OCI-LY3 (cell line): Measurements from ENCODE around the gene NLN.

Experiments
- H2AFZ ChIP-seq: fragments of 200-600, 300-600 bp; shearing (Covaris generic); 2 replicates; pipeline ENCODE4 v1.6.0; 2014; ENCODE audit warnings: antibody characterized with exemption, low read depth, low read length
- H3K27ac ChIP-seq: fragments of 200-600, 300-600 bp; sonication (generic); 2 replicates; pipeline ENCODE4 v1.5.1; 2014; ENCODE audit warnings: mild to moderate bottlenecking, low read length, moderate library complexity, mixed read lengths
- H3K27me3 ChIP-seq: fragments of 200-600, 300-600 bp; sonication (generic); 2 replicates; pipeline ENCODE4 v1.6.1; 2014; ENCODE audit warnings: low read depth, low read length, mixed read lengths
- H3K36me3 ChIP-seq: fragments of 200-600, 300-600 bp; sonication (generic); replicated peaks from 2 replicates; pipeline ENCODE3; 2014; ENCODE audit warnings: low read depth, low read length, mixed read lengths
- H3K4me1 ChIP-seq: fragments of 300-600, 200-600 bp; sonication (generic); 2 replicates; pipeline ENCODE4 v1.6.1; 2014; ENCODE audit warnings: low read length, mixed read lengths
- H3K4me2 ChIP-seq: fragments of 200-600, 300-600 bp; sonication (generic); 2 replicates; pipeline ENCODE4 v1.6.1; 2014; ENCODE audit warnings: low read length, mixed read lengths
- H3K4me3 ChIP-seq: fragments of 300-600, 200-600 bp; sonication (generic); 2 replicates; pipeline ENCODE4 v1.5.1; 2014; ENCODE audit warnings: antibody characterized with exemption, mild to moderate bottlenecking, low read length, moderate library complexity
- H3K79me2 ChIP-seq: fragments of 300-600, 200-600 bp; shearing (Covaris generic); 2 replicates; pipeline ENCODE4 v1.6.1; 2014; ENCODE audit warnings: mild to moderate bottlenecking, low read length, mixed read lengths
- H3K9ac ChIP-seq: fragments of 300-600, 200-600 bp; shearing (Covaris generic); 2 replicates; pipeline ENCODE4 v1.6.0; 2014; ENCODE audit warnings: mild to moderate bottlenecking, low read length, moderate library complexity
- H3K9me3 ChIP-seq: fragments of 200-600, 300-600 bp; shearing (Covaris generic); 2 replicates; pipeline ENCODE4 v1.6.1; 2014; ENCODE audit warnings: low read length, mixed read lengths; ENCODE audit not compliant: insufficient read depth
- H4K20me1 ChIP-seq: fragments of 200-600, 300-600 bp; sonication (generic); 2 replicates; pipeline ENCODE4 v1.6.1; 2016; ENCODE audit warnings: low read length, mixed read lengths; ENCODE audit not compliant: insufficient read depth
- EZH2phosphoT487 ChIP-seq: fragments of 200-600 bp; shearing (Covaris generic); IDR thresholded peaks from 2 replicates; pipeline ENCODE4 v1.6.1; 2018; ENCODE audit warnings: antibody characterized with exemption, mixed run types, low read depth
- TF ChIP-seq, protein P1 (sequence below): fragments of 200-600, 300-600 bp; sonication (generic); IDR thresholded peaks from 2 replicates; pipeline ENCODE4 v1.5.1; 2014; ENCODE audit warnings: antibody characterized with exemption, low read length, low read depth

NLN gene

DNA sequence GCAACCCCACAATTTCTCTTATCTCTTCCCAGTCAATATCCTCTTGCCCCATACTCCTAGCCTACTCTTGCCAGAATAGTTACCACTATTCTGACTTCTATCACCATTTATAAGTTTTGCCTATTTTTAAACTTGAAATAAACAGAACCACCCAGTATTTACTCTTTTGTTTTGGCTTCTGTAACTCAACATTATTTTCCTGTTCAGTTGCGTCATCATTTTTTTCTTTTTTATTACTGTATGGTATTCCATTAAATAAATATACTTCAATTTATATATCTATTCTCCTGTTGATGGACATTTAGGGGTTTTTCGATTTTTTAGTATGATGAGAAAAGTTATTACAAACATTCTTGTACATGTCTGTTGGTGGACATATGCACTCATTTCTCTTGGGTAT, 141.7 kb downstream of the NLN start:
- no peak overlapping the region for H2AFZ ChIP-seq
- TF ChIP-seq, protein P1, sequence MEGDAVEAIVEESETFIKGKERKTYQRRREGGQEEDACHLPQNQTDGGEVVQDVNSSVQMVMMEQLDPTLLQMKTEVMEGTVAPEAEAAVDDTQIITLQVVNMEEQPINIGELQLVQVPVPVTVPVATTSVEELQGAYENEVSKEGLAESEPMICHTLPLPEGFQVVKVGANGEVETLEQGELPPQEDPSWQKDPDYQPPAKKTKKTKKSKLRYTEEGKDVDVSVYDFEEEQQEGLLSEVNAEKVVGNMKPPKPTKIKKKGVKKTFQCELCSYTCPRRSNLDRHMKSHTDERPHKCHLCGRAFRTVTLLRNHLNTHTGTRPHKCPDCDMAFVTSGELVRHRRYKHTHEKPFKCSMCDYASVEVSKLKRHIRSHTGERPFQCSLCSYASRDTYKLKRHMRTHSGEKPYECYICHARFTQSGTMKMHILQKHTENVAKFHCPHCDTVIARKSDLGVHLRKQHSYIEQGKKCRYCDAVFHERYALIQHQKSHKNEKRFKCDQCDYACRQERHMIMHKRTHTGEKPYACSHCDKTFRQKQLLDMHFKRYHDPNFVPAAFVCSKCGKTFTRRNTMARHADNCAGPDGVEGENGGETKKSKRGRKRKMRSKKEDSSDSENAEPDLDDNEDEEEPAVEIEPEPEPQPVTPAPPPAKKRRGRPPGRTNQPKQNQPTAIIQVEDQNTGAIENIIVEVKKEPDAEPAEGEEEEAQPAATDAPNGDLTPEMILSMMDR, result no peak
- TF ChIP-seq EZH2phosphoT487, result no peak
- no peak overlapping the region for H3K4me3 ChIP-seq
- H3K79me2 ChIP-seq, result no peaks in the 10 kb centered on the region
- H3K27ac ChIP-seq, result no peak overlapping the region
- H3K9me3 ChIP-seq, result no peaks in the 10 kb centered on the region
- H3K27me3 ChIP-seq, result no peaks in the 10 kb centered on the region
- H3K9ac ChIP-seq, result no peak overlapping the region
- no peaks in the 10 kb centered on the region for H3K4me1 ChIP-seq
- no peaks in the 10 kb centered on the region for H3K36me3 ChIP-seq
- no peaks in the 10 kb centered on the region for H4K20me1 ChIP-seq
- no peak overlapping the region for H3K4me2 ChIP-seq

DNA sequence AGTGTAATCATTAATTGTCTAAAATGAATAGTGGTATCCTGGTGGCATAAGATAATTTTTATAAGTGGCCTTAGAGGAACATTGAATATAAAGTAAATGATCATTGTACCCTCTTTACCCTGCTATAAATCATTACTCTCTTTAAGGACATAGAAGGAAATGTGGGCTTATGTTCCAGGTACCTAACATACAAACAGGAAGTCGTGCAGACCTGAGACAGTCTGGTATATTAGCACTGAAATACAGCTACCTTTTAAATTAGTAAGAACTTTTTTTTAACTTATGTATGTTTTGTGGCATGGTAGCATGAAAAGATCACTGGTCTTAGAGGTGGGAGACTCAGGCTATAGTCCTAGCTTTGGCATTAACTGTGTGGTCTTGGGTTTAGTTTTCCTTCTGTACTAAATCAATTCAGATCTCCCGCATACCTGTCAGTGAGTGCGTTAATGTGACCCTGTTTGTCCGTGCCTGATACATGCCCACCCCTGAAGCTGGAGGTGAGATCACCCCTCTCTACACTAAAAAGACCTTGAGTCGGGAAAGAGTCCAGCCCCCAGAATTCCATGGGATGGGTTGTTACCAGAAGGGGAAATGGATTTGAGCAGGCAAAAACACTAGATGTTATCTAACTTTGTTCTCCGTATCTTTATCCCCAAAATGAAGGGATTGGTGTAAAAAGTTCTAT, 145.0 kb downstream of the NLN start:
- no peak overlapping the region for H3K4me3 ChIP-seq
- H4K20me1 ChIP-seq, result no peaks in the 10 kb centered on the region
- H3K4me1 ChIP-seq, result no peaks in the 10 kb centered on the region
- no peaks in the 10 kb centered on the region for H3K9me3 ChIP-seq
- TF ChIP-seq, protein P1, result no peak
- no peak for TF ChIP-seq EZH2phosphoT487
- no peak overlapping the region for H3K27ac ChIP-seq
- H3K9ac ChIP-seq, result no peak overlapping the region
- no peak overlapping the region for H3K4me2 ChIP-seq
- H3K36me3 ChIP-seq, result no peaks in the 10 kb centered on the region
- no peak overlapping the region for H2AFZ ChIP-seq
- no peaks in the 10 kb centered on the region for H3K79me2 ChIP-seq
- no peaks in the 10 kb centered on the region for H3K27me3 ChIP-seq

DNA sequence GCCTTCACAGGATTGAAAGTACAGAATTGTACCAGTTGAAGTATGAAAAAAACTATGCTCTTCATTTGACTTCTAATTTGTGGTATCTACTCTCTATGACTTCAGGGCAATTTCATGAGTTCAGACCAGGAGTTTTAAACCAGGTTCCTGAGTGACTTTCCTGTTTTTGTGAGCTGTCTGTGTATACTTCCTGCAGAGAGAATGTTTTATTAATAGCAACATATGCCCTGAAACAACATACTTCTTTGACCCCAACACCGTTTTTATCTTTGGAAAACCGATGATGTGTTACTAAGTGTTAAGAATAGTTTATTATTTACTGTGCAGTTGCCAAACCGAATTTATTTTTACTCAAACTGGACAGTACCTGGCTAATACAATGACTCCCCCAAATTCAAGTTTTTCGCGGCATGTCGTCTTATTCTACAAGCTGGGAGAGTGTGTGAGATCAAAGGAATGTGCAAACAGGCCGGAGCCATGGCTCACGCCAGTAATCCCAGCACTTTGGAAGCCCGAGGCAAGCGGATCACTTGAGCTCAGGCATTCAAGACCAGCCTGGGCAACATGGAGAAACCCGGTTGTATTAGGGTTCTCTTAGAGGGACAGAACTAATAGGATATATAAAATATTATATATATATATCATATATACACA, 145.7 kb downstream of the NLN start:
- no peak overlapping the region for H3K4me2 ChIP-seq

DNA sequence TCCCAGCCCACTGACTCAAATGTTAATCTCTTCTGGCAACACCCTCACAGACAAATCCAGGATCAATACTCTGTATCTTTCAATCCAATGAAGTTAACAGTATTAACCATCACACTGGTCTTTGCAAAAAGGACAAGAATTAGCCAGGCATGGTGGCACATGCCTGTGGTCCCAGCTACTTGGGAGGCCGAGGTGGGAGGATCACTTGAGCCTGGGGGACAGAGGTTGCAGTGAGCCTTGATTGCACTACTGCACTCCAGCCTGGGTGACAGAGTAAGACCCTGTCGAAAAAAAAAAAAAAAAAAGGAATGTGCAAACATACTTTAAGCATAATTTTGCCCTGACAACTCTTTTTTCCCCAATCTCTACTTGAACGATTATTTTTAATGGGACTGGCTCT, 146.5 kb downstream of the NLN start:
- Histone ChIP-seq H3K79me2 (no peaks in the 10 kb centered on the region), H3K36me3 (no peaks in the 10 kb centered on the region), H3K27ac (no peak overlapping the region), H3K4me1 (no peaks in the 10 kb centered on the region), H3K4me2 (no peak overlapping the region), H3K9me3 (no peaks in the 10 kb centered on the region), H3K9ac (no peak overlapping the region), H3K4me3 (no peak overlapping the region), H3K27me3 (no peaks in the 10 kb centered on the region), H2AFZ (no peak overlapping the region), H4K20me1 (no peaks in the 10 kb centered on the region)
- TF ChIP-seq, protein P1, result no peak
- TF ChIP-seq EZH2phosphoT487, result no peak

More for the DNA sequence above, 145.7 kb downstream of the NLN start:
- Histone ChIP-seq H3K27me3 (no peaks in the 10 kb centered on the region), H3K4me1 (no peaks in the 10 kb centered on the region), H3K4me3 (no peak overlapping the region), H4K20me1 (no peaks in the 10 kb centered on the region), H3K27ac (no peak overlapping the region), H3K36me3 (no peaks in the 10 kb centered on the region), H3K79me2 (no peaks in the 10 kb centered on the region), H2AFZ (no peak overlapping the region), H3K9me3 (no peaks in the 10 kb centered on the region), H3K9ac (no peak overlapping the region)
- TF ChIP-seq, protein P1, result no peak
- no peak for TF ChIP-seq EZH2phosphoT487
